Mesenchymal stem cell (in vitro differentiated cells and primary cell): ENCODE results near the gene USP5.

Experiments
- DNase-seq: peaks from one replicate; pipeline ENCODE4 v3.0.0-alpha.2; 2013
- H2AFZ ChIP-seq: one replicate; pipeline ENCODE4 v1.6.1; 2013; ENCODE audit warnings: low read depth, mild to moderate bottlenecking, control low read depth, inconsistent platforms, low read length, moderate library complexity
- H2AK5ac ChIP-seq: 2 replicates; pipeline ENCODE4 v1.6.1; 2013; ENCODE audit warnings: low read length, moderate library complexity, mild to moderate bottlenecking, inconsistent platforms; ENCODE audit not compliant: severe bottlenecking
- H2BK120ac ChIP-seq: one replicate; pipeline ENCODE4 v1.6.1; 2013; ENCODE audit warnings: low read depth, mild to moderate bottlenecking, inconsistent platforms, low read length, moderate library complexity
- H2BK12ac ChIP-seq, 2 experiments: one replicate each; pipeline ENCODE4 v1.6.1; 2013; ENCODE audit warnings: inconsistent platforms in 2 of 2, low read length in 2 of 2, mild to moderate bottlenecking in 2 of 2, moderate library complexity in 2 of 2, control low read depth in 1 of 2
- H2BK15ac ChIP-seq: one replicate; pipeline ENCODE4 v1.6.1; 2013; ENCODE audit warnings: mild to moderate bottlenecking, low read depth, inconsistent platforms; ENCODE audit not compliant: poor library complexity, severe bottlenecking
- H2BK5ac ChIP-seq: 2 replicates; pipeline ENCODE4 v1.6.1; 2013; ENCODE audit warnings: low read depth, mild to moderate bottlenecking, low read length, control low read depth, inconsistent platforms; ENCODE audit not compliant: poor library complexity, severe bottlenecking
- H3K14ac ChIP-seq, 2 experiments: one replicate each; pipeline ENCODE4 v1.6.1; 2013; ENCODE audit warnings: inconsistent platforms in 2 of 2, low read length in 2 of 2, control low read depth in 1 of 2, mild to moderate bottlenecking in 1 of 2, moderate library complexity in 1 of 2
- H3K18ac ChIP-seq, 2 experiments: one replicate each; pipeline ENCODE4 v1.6.1; 2013; ENCODE audit warnings: inconsistent platforms in 2 of 2, low read length in 2 of 2, control low read depth in 1 of 2, low read depth in 1 of 2, mild to moderate bottlenecking in 1 of 2
- H3K23ac ChIP-seq, 2 experiments: one replicate each; pipeline ENCODE4 v1.6.1; 2013; ENCODE audit warnings: inconsistent platforms in 2 of 2, low read length in 2 of 2, mild to moderate bottlenecking in 2 of 2, moderate library complexity in 2 of 2, control low read depth in 1 of 2
- H3K27ac ChIP-seq: 2 replicates; pipeline ENCODE4 v1.5.1; 2013; ENCODE audit warnings: mild to moderate bottlenecking, moderate library complexity, low read length, control low read depth, inconsistent platforms; ENCODE audit not compliant: poor library complexity, severe bottlenecking
- H3K27me3 ChIP-seq, 2 experiments: 2 replicates each; pipeline versions ENCODE4 v1.6.1 to v1.7.0; 2013; ENCODE audit warnings: low read length in 2 of 2, mild to moderate bottlenecking in 2 of 2, moderate library complexity in 2 of 2, control low read depth in 1 of 2, inconsistent platforms in 1 of 2; ENCODE audit not compliant: control insufficient read depth in 1 of 2, insufficient read depth in 1 of 2
- H3K36me3 ChIP-seq, 2 experiments: 2 replicates each; pipeline versions ENCODE4 v1.6.1 to v1.7.0; 2013; ENCODE audit warnings: low read length in 2 of 2, control low read depth in 1 of 2, inconsistent platforms in 1 of 2, low read depth in 1 of 2, mild to moderate bottlenecking in 1 of 2; ENCODE audit not compliant: insufficient read depth in 2 of 2, control insufficient read depth in 1 of 2
- H3K4ac ChIP-seq, 2 experiments: one replicate each; pipeline ENCODE4 v1.6.1; 2013; ENCODE audit warnings: inconsistent platforms in 2 of 2, low read length in 2 of 2, mild to moderate bottlenecking in 2 of 2, moderate library complexity in 2 of 2, control low read depth in 1 of 2, low read depth in 1 of 2
- H3K4me1 ChIP-seq: 2 replicates; pipeline ENCODE4 v1.6.1; 2013; ENCODE audit warnings: low read depth, low read length, control low read depth; ENCODE audit not compliant: control insufficient read depth, insufficient read depth
- H3K4me2 ChIP-seq: 2 replicates; pipeline ENCODE4 v1.6.1; 2013; ENCODE audit warnings: low read length, mild to moderate bottlenecking, inconsistent platforms; ENCODE audit not compliant: poor library complexity, severe bottlenecking
- H3K4me3 ChIP-seq, 2 experiments: 2 replicates each; pipeline versions ENCODE4 v1.5.1 to v1.7.0; 2013; ENCODE audit warnings: low read length in 2 of 2, mild to moderate bottlenecking in 2 of 2, control low read depth in 1 of 2, low read depth in 1 of 2; ENCODE audit not compliant: insufficient read depth in 1 of 2
- H3K79me1 ChIP-seq: replicated peaks from 2 replicates; pipeline ENCODE4 v1.6.1; 2013; ENCODE audit warnings: mild to moderate bottlenecking, control low read depth, low read length, inconsistent platforms; ENCODE audit not compliant: poor library complexity, severe bottlenecking
- H3K9ac ChIP-seq: 2 replicates; pipeline ENCODE4 v1.7.0; 2013; ENCODE audit warnings: mild to moderate bottlenecking, low read length, moderate library complexity
- H3K9me3 ChIP-seq: 2 replicates; pipeline ENCODE4 v1.7.0; 2013; ENCODE audit warnings: mild to moderate bottlenecking, low read length; ENCODE audit not compliant: control insufficient read depth
- H4K8ac ChIP-seq: one replicate; pipeline ENCODE4 v1.6.1; 2013; ENCODE audit warnings: inconsistent platforms, mild to moderate bottlenecking, low read length, moderate library complexity
- H4K91ac ChIP-seq: one replicate; pipeline ENCODE4 v1.6.1; 2013; ENCODE audit warnings: mild to moderate bottlenecking, low read length, inconsistent platforms
- WGBS: methylation state at CpG from one replicate; pipeline ENCODE4 v1.1.7; 2013; ENCODE audit warnings: mixed read lengths; 5-methylcytosine and 5-hydroxymethylcytosine counted together

The USP5 gene

DNA sequence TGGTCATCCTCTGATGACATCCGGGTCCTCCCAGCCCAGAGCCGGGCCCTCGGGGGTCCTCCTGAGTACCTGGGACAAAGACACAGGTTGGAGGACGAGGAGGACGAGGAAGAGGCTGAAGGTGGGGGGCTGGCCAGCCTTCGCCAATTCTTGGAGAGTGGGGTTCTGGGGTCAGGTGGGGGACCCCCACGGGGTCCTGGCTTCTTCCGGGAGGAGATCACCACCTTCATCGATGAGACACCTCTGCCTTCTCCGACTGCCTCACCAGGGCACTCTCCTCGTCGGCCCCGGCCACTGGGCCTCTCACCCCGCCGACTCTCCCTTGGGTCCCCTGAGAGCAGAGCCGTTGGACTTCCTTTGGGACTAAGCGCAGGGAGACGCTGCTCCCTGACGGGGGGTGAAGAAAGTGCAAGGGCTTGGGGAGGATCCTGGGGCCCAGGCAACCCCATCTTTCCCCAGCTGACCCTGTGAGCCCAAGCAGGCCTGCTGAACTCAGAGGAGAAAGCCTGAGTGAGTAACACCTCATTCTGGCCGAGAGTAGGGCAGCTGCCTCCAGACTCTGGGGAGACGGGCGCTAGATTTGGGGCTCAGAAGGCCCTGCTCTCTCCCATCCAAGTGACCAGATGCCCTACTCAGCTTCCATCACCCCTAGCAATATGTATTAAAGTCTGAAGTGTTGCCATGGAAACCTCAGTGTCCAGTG, 25.1 kb upstream of the USP5 start:
- H3K27me3 ChIP-seq: peaks cover 16 to 18% of the 10 kb centered on the region in 2 experiments
- H2AK5ac ChIP-seq: peak overlapping the region; percentile 8
- H2BK15ac ChIP-seq: peak overlapping the region; percentile 89
- 78% methylated on average over 18 of the region's 22 CpGs for WGBS
- no peak overlapping the region for H2AFZ ChIP-seq
- H3K9ac ChIP-seq: peak overlapping the region; percentile 69
- H3K36me3 ChIP-seq: peaks cover 15 to 28% of the 10 kb centered on the region in 2 experiments
- H3K4ac ChIP-seq: peak overlapping the region; percentile 69 to 84
- H2BK12ac ChIP-seq: peak overlapping the region; percentile 20 to 82
- H4K91ac ChIP-seq: peak overlapping the region; percentile 87
- peak overlapping the region; percentile 46 for H4K8ac ChIP-seq
- no peak overlapping the region for H3K4me2 ChIP-seq
- no peak for DNase-seq
- H3K4me3 ChIP-seq: no peak overlapping the region
- H3K18ac ChIP-seq: peak overlapping the region; percentile 74 to 84
- peaks cover 34% of the 10 kb centered on the region for H3K79me1 ChIP-seq
- peaks cover 44% of the 10 kb centered on the region for H3K4me1 ChIP-seq
- H2BK120ac ChIP-seq: peak overlapping the region; percentile 58
- H3K14ac ChIP-seq: peak overlapping the region in 1 of 2 experiments; percentile 19
- no peak overlapping the region for H3K23ac ChIP-seq
- H3K9me3 ChIP-seq: no peaks in the 10 kb centered on the region
- no peak overlapping the region for H2BK5ac ChIP-seq
- H3K27ac ChIP-seq: no peak overlapping the region

DNA sequence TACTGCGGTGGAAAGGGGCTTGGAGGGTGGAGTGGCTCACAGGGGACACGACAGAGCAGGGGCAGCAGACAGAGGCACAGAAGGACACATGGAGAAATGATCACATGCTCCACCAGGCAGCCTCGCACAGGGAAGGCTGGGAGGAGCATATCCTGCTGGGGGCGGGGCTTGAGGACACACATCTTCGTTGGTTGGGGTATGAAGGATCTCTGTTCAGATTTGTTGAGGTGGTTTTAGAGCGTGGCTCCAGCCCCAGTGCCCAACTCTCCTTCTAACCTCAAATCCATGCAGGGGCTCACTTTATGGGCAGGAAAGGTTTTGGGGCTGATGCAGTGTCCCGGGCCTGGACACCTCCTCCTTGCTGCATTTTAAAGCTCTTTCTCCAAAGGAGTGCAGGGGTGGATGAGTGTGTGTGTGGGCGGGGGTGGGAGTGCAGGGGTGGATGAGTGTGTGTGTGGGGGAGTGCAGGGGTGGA, 24.5 kb upstream of the USP5 start:
- H3K4me3 ChIP-seq: no peak overlapping the region
- H3K9ac ChIP-seq: peak overlapping the region; percentile 69
- peaks cover 37% of the 10 kb centered on the region for H3K79me1 ChIP-seq
- 6% methylated on average over 7 of the region's 8 CpGs for WGBS
- peak overlapping the region; percentile 87 for H4K91ac ChIP-seq
- peak; percentile 91 for DNase-seq
- H4K8ac ChIP-seq: peak overlapping the region; percentile 16
- H3K23ac ChIP-seq: no peak overlapping the region
- no peak overlapping the region for H2AFZ ChIP-seq
- no peak overlapping the region for H2BK5ac ChIP-seq
- H2BK15ac ChIP-seq: no peak overlapping the region
- no peaks in the 10 kb centered on the region for H3K9me3 ChIP-seq
- peak overlapping the region; percentile 46 for H3K4me2 ChIP-seq
- peaks cover 20 to 32% of the 10 kb centered on the region in 2 experiments for H3K36me3 ChIP-seq
- H2BK12ac ChIP-seq: peak overlapping the region; percentile 20 to 82
- peaks cover 10 to 12% of the 10 kb centered on the region in 2 experiments for H3K27me3 ChIP-seq
- peak overlapping the region in 1 of 2 experiments; percentile 19 for H3K14ac ChIP-seq
- H3K18ac ChIP-seq: peak overlapping the region; percentile 74 to 84
- peak overlapping the region; percentile 8 for H2AK5ac ChIP-seq
- peak overlapping the region in 1 of 2 experiments; percentile 52 for H3K4ac ChIP-seq
- peaks cover 38% of the 10 kb centered on the region for H3K4me1 ChIP-seq
- no peak overlapping the region for H3K27ac ChIP-seq
- no peak overlapping the region for H2BK120ac ChIP-seq

DNA sequence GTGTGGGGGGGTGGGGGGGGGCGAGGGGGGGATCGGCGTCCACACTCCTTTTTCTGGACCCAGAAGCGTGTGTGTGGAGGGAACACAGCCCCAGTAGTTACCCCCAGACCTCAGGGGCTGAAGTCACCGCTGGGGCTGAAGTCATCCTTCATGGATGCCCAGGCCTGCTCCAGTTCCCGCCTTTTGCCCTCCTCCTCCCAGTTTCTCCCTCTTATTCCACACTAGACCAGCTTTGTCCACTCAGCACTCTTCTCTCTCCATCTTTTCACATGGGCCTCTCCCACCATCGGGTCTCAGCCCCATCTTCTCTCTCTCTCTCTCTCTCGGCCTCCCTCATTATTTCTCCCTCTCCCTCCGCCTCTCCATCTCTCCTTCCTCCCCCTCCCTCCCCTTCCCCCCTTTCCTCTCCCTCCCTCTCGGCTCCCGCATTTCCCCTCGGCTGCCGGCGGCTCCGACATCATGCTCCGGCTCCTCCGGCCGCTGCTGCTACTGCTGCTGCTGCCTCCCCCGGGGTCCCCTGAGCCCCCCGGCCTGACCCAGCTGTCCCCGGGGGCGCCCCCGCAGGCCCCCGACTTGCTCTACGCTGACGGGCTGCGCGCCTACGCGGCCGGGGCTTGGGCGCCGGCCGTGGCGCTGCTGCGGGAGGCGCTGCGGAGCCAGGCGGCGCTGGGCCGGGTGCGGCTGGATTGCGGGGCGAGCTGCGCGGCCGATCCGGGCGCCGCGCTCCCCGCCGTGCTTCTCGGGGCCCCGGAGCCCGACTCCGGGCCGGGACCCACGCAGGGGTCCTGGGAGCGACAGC, 23.8 kb upstream of the USP5 start, which contains the start of gene P3H3:
Gene P3H3 (plus strand): TSS at position 426 of the 799 bp plus-strand sequence. CDS start 34 bp downstream, at position 460.
- peaks cover 22 to 32% of the 10 kb centered on the region in 2 experiments for H3K36me3 ChIP-seq
- peak within 1 kb of the TSS in 1 of 2 experiments; percentile 99 for H3K14ac ChIP-seq
- H3K79me1 ChIP-seq: peaks cover 37% of the 10 kb centered on the region
- H4K91ac ChIP-seq: peak within 1 kb of the TSS; percentile 98
- H4K8ac ChIP-seq: peak within 1 kb of the TSS; percentile 89
- under 1% methylated on average over 42 of the region's 60 CpGs for WGBS
- peaks cover 36% of the 10 kb centered on the region for H3K4me1 ChIP-seq
- H3K23ac ChIP-seq: peak within 1 kb of the TSS in 1 of 2 experiments; percentile 98
- peak within 1 kb of the TSS; percentile 20 to 82 for H2BK12ac ChIP-seq
- H2BK5ac ChIP-seq: peak within 1 kb of the TSS; percentile 53
- no peaks in the 10 kb centered on the region for H3K9me3 ChIP-seq
- peak within 1 kb of the TSS; percentile 44 for H2AK5ac ChIP-seq
- H2AFZ ChIP-seq: no peak within 1 kb of the TSS
- H2BK15ac ChIP-seq: peak within 1 kb of the TSS; percentile 92
- peak within 1 kb of the TSS; percentile 74 to 97 for H3K18ac ChIP-seq
- peak within 1 kb of the TSS; percentile 81 for H3K27ac ChIP-seq
- peak within 1 kb of the TSS; percentile 72 for H3K4me2 ChIP-seq
- H3K4me3 ChIP-seq: peak within 1 kb of the TSS; percentile 92 to 93
- peak within 1 kb of the TSS; percentile 97 to 98 for H3K4ac ChIP-seq
- H3K27me3 ChIP-seq: peaks cover 4 to 5% of the 10 kb centered on the region in 2 experiments
- peak; percentile 80 for DNase-seq
- peak within 1 kb of the TSS; percentile 91 for H2BK120ac ChIP-seq
- peak within 1 kb of the TSS; percentile 98 for H3K9ac ChIP-seq
